ENCODE results near the gene SP9.

DNA sequence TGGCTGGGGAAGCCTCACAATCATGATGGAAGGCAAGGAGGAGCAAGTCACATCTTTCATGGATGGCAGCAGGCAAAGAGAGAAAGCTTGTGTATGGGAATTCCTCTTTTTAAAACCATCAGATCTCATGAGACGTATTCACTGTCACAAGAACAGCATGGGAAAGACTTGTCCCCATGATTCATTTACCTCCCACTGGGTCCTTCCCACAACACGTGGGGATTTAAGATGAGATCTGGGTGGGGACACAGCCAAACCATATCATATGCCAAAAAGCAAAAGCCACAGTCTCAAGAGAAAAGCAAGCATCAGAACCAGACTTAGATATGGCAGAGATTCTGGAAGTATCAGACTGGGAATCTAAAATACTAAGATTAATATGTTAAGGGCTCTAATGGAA, 30.8 kb downstream of the SP9 start:
- TF ChIP-seq, protein P1, sequence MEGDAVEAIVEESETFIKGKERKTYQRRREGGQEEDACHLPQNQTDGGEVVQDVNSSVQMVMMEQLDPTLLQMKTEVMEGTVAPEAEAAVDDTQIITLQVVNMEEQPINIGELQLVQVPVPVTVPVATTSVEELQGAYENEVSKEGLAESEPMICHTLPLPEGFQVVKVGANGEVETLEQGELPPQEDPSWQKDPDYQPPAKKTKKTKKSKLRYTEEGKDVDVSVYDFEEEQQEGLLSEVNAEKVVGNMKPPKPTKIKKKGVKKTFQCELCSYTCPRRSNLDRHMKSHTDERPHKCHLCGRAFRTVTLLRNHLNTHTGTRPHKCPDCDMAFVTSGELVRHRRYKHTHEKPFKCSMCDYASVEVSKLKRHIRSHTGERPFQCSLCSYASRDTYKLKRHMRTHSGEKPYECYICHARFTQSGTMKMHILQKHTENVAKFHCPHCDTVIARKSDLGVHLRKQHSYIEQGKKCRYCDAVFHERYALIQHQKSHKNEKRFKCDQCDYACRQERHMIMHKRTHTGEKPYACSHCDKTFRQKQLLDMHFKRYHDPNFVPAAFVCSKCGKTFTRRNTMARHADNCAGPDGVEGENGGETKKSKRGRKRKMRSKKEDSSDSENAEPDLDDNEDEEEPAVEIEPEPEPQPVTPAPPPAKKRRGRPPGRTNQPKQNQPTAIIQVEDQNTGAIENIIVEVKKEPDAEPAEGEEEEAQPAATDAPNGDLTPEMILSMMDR (conservative IDR thresholded peaks at IDR 0.05) = no peak
- TF ChIP-seq EZH2 (IDR thresholded peaks at IDR 0.05; ENCODE audit: low read depth) = no peak

Data from PC-9 (cell line).